ENCODE data around the gene SNX22. TPM values are rescaled to one million over a fixed set of nuclear protein-coding genes. Genes with fewer than 3 reads are reported as not detected.

SNX22 gene
- total RNA-seq, 1 experiment from 2014 or later = 1.6 TPM

DNA sequence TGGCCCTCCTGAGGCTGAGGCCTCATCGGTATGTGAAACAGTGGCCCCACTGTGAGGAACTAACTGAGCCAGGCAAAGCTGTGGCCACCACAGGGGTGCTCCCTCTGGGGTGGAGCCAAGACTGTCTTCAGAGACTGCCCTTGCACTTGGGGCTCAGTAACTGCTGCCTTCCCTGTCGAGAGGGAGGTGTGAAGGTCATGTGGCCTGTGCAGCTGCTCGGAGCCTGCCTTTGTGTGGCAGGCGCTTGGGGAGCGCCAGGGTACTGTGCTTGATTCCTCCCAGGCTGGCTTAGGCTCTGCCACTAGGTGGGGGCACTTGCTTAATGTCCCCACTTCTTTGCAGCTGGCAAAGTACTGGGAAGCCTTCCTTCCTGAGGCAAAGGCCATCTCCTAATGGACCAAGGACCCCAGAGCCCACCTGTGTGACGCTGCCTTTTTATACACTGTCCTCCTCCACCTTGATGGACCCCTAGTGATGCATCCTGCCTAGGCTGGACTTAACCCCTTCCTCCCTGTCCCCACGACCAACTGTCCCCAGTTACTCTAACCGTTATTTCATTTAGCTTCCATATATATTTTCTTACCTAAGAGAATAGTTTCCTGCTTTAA is 14.2 kb upstream of the SNX22 start:
- intact Hi-C loops (cut with micrococcal nuclease; ENCODE audit: unreplicated experiment) = no loop called here
- no peak overlapping the region for H3K27ac Mint-ChIP-seq (ENCODE audit: unreplicated experiment)
- H3K27me3 Mint-ChIP-seq (ENCODE audit: unreplicated experiment) = no peaks in the 10 kb centered on the region
- DNase-seq = no peak
- CTCF ChIA-PET = interaction anchor here (0.5 to 1.0 kb wide), 2 partner anchors 10 to 30 kb away, joined by 3 read pairs; no protein-coding TSS in a partner anchor
- no peak overlapping the region for H3K4me3 Mint-ChIP-seq (ENCODE audit: low read depth, unreplicated experiment)
- BruUV-seq (replicated peaks) = no TSS peak
- peaks cover 48% of the 10 kb centered on the region for H3K36me3 Mint-ChIP-seq (ENCODE audit: insufficient read depth, unreplicated experiment)
- H3K9me3 Mint-ChIP-seq (ENCODE audit: low read depth, unreplicated experiment) = no peaks in the 10 kb centered on the region
- H3K4me1 Mint-ChIP-seq (ENCODE audit: low read depth, unreplicated experiment) = no peaks in the 10 kb centered on the region
- TF ChIP-seq, protein P1, sequence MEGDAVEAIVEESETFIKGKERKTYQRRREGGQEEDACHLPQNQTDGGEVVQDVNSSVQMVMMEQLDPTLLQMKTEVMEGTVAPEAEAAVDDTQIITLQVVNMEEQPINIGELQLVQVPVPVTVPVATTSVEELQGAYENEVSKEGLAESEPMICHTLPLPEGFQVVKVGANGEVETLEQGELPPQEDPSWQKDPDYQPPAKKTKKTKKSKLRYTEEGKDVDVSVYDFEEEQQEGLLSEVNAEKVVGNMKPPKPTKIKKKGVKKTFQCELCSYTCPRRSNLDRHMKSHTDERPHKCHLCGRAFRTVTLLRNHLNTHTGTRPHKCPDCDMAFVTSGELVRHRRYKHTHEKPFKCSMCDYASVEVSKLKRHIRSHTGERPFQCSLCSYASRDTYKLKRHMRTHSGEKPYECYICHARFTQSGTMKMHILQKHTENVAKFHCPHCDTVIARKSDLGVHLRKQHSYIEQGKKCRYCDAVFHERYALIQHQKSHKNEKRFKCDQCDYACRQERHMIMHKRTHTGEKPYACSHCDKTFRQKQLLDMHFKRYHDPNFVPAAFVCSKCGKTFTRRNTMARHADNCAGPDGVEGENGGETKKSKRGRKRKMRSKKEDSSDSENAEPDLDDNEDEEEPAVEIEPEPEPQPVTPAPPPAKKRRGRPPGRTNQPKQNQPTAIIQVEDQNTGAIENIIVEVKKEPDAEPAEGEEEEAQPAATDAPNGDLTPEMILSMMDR (IDR thresholded peaks at IDR 0.05; ENCODE audit: unreplicated experiment) = no peak

DNA sequence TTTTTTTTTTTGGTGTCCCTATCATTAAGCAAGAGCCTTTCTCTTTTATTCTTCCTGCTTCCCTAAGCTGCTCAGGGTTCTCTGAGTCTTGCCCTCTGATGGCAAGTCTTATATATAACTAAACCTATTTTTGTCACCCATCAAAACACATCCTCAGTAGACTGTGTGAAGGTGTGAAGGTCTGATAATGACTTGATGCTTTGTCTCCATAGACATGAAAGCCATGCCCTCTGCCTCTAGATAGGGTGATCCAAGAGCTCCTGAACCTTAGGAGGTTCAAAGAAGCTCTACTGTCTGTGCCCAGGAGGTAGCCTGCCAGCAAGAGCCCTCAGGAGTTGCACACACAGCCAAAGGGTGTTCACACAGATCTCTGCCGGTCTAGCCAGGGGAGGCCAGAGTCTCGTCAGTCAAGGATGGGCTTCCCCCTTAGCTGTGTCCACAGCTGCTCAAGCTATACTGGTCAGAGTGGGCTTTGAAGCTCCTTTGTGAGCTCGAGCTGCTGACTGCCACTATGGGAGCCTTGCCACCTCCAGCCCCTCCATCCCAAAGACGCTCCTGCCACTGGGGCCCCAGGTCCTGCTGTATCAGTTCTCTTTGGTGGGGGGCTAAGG is 13.1 kb upstream of the SNX22 start:
- no TSS peak for BruUV-seq (replicated peaks)
- no peak for DNase-seq
- Mint-ChIP-seq H3K36me3 (ENCODE audit: insufficient read depth, unreplicated experiment) (peaks cover 40% of the 10 kb centered on the region), H3K4me3 (ENCODE audit: low read depth, unreplicated experiment) (no peak overlapping the region), H3K9me3 (ENCODE audit: low read depth, unreplicated experiment) (no peaks in the 10 kb centered on the region), H3K4me1 (ENCODE audit: low read depth, unreplicated experiment) (no peaks in the 10 kb centered on the region), H3K27me3 (ENCODE audit: unreplicated experiment) (no peaks in the 10 kb centered on the region), H3K27ac (ENCODE audit: unreplicated experiment) (no peak overlapping the region)
- intact Hi-C loops (cut with micrococcal nuclease; ENCODE audit: unreplicated experiment) = no loop called here
- TF ChIP-seq, protein P1 (IDR thresholded peaks at IDR 0.05; ENCODE audit: unreplicated experiment) = no peak
- CTCF ChIA-PET = no interaction called here

DNA sequence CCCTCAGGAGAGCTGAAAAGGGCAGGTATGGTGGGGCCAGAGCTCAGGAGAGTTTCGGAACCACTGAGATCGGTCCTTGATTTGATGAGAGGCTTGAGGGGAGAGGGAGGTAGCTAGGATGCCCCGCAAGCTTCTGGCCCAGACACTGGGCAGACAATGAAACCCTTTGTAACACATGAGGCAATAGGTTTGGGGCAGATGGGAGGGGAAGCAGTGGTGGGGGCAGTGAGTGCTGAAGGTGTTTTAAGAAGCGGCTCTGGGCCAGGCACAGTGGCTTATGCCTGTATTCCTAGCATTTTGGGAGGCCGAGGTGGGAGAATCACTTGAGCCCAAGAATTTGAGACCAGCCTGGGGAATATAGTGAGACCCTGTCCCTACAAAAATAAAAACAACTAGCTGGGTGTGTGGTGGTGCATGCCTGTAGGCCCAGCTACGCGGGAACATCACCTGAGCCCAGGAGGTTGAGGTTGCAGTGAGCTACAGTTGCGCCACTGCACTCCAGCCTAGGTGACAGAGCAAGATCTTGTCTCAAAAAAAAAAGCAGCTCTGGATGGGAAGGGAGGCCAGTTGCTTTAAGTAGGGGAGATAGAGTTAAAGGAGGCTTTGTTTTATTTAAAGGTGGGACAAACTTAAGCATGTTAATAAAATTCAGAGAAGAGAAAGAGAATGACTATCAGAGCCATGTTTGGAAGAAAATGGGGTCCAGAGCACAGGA is 9.6 kb upstream of the SNX22 start:
- TF ChIP-seq, protein P1 (IDR thresholded peaks at IDR 0.05; ENCODE audit: unreplicated experiment) = no peak

DNA sequence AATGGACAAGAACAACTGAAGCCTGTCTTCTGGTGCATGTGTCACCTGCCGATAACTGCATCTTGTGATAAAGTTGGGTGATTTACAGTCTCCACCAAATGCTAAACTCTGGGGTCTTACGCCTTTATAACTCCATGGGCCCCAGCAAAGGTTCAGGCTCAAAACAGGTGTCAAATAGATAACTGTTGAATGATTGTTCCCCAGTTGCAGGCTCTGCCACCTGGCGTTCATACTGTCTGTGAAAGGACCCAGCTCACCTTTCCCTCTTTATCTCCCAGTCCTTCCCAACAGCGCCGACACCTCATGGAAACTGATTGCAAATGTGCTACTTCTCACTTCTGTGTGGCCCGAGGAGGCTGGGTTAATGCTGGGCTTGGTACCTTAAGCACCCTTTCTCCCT is 8.3 kb upstream of the SNX22 start:
- intact Hi-C loops (cut with micrococcal nuclease; ENCODE audit: unreplicated experiment) = no loop called here
- Mint-ChIP-seq H3K9me3 (ENCODE audit: low read depth, unreplicated experiment) (no peaks in the 10 kb centered on the region), H3K27ac (ENCODE audit: unreplicated experiment) (no peak overlapping the region), H3K4me1 (ENCODE audit: low read depth, unreplicated experiment) (no peaks in the 10 kb centered on the region), H3K36me3 (ENCODE audit: insufficient read depth, unreplicated experiment) (peaks cover 32% of the 10 kb centered on the region), H3K27me3 (ENCODE audit: unreplicated experiment) (no peaks in the 10 kb centered on the region), H3K4me3 (ENCODE audit: low read depth, unreplicated experiment) (no peak overlapping the region)
- TF ChIP-seq, protein P1 (IDR thresholded peaks at IDR 0.05; ENCODE audit: unreplicated experiment) = no peak
- no TSS peak for BruUV-seq (replicated peaks)
- CTCF ChIA-PET = no interaction called here
- DNase-seq = no peak

More for the DNA sequence above, 9.6 kb upstream of the SNX22 start:
- CTCF ChIA-PET = interaction anchor here (0.9 kb wide), 1 partner anchor 48 kb away, joined by 3 read pairs; the partner anchor contains the start of gene CIAO2A
- Mint-ChIP-seq H3K36me3 (ENCODE audit: insufficient read depth, unreplicated experiment) (peaks cover 39% of the 10 kb centered on the region), H3K4me1 (ENCODE audit: low read depth, unreplicated experiment) (no peaks in the 10 kb centered on the region), H3K9me3 (ENCODE audit: low read depth, unreplicated experiment) (no peaks in the 10 kb centered on the region), H3K27ac (ENCODE audit: unreplicated experiment) (no peak overlapping the region), H3K27me3 (ENCODE audit: unreplicated experiment) (no peaks in the 10 kb centered on the region), H3K4me3 (ENCODE audit: low read depth, unreplicated experiment) (no peak overlapping the region)
- no TSS peak for BruUV-seq (replicated peaks)
- DNase-seq = no peak
- intact Hi-C loops (cut with micrococcal nuclease; ENCODE audit: unreplicated experiment) = no loop called here
